Panc1 (cell line): ENCODE data around the gene FASTKD1. TPM values are rescaled to one million over a fixed set of nuclear protein-coding genes. Genes with fewer than 3 reads are reported as not detected.

Source experiments
- ATAC-seq: fragments of 200-7000 bp; cut with Tn5 transposase; 2 replicates; pipeline ENCODE4 v1.9.1; 2020; ENCODE audit warnings: mild to moderate bottlenecking, moderate library complexity
- Bru-seq: library from RNA; stranded (reverse); fragments of 400-500 nt; gene quantifications from one replicate; lab custom pipeline; 2021; lab: Mats Ljungman, UMichigan
- BruChase-seq, 2 experiments: library from RNA; stranded (reverse); fragments of 400-500 nt; gene quantifications; one replicate each; lab custom pipeline; 2021; lab: Mats Ljungman, UMichigan
- BruUV-seq: library from RNA; stranded (reverse); fragments of 400-500 nt; replicated peaks from 2 replicates; lab custom pipeline; 2021; lab: Mats Ljungman, UMichigan
- CTCF ChIA-PET: fragments of 300-600 bp; sonication (Branson Sonifier 250); formaldehyde crosslinking; loops from one replicate; lab custom pipeline; 2022; ENCODE audit warnings: antibody characterized with exemption; lab: Charles Lee
- POLR2A ChIA-PET: fragments of 300-600 bp; sonication (Branson Sonifier 250); formaldehyde crosslinking; loops from one replicate; lab custom pipeline; 2022; ENCODE audit warnings: antibody characterized with exemption; lab: Charles Lee
- DNase-seq: peaks from one replicate; pipeline ENCODE4 v3.0.0-alpha.2; 2010; ENCODE audit warnings: low read depth, low spot score
- H3K27ac ChIP-seq: 2 replicates; pipeline ENCODE4 v1.5.1; 2011; ENCODE audit warnings: mild to moderate bottlenecking, low read length, inconsistent platforms
- H3K27me3 ChIP-seq: fragments of 200-500 bp; sonication (Bioruptor generic); 2 replicates; pipeline ENCODE4 v1.6.0; 2014; ENCODE audit warnings: low read length, inconsistent platforms; ENCODE audit not compliant: control insufficient read depth, insufficient read depth
- H3K36me3 ChIP-seq: fragments of 200-500 bp; sonication (Bioruptor generic); 2 replicates; pipeline ENCODE4 v1.5.1; 2014; ENCODE audit warnings: inconsistent platforms, mild to moderate bottlenecking, low read length, moderate library complexity; ENCODE audit not compliant: control insufficient read depth, insufficient read depth
- H3K4me1 ChIP-seq: 2 replicates; pipeline ENCODE4 v1.5.1; 2011; ENCODE audit warnings: inconsistent platforms, mild to moderate bottlenecking, low read length, moderate library complexity; ENCODE audit not compliant: control insufficient read depth, insufficient read depth
- H3K4me3 ChIP-seq, 2 experiments: 2 replicates each; pipeline ENCODE4 v1.5.1; 2011 to 2012; ENCODE audit warnings: low read depth in 2 of 2, low read length in 2 of 2, mild to moderate bottlenecking in 2 of 2, inconsistent platforms in 1 of 2, moderate library complexity in 1 of 2
- H3K9me3 ChIP-seq: fragments of 200-500 bp; sonication (Bioruptor generic); 2 replicates; pipeline ENCODE4 v1.5.1; 2014; ENCODE audit warnings: low read depth, mild to moderate bottlenecking, inconsistent platforms, low read length, moderate library complexity; ENCODE audit not compliant: control insufficient read depth, insufficient read depth
- POLR2AphosphoS5 ChIP-seq: IDR thresholded peaks from 2 replicates; pipeline ENCODE4 v1.6.1; 2012; ENCODE audit warnings: mild to moderate bottlenecking, low read depth, low read length, moderate library complexity
- REST ChIP-seq, 2 experiments: IDR thresholded peaks; 2 replicates each; pipeline ENCODE4 v1.6.1; 2011 to 2012; ENCODE audit warnings: low read depth in 2 of 2, control low read depth in 1 of 2, low read length in 1 of 2, mild to moderate bottlenecking in 1 of 2, moderate library complexity in 1 of 2; ENCODE audit not compliant: insufficient read depth in 1 of 2
- SIN3A ChIP-seq: IDR thresholded peaks from 2 replicates; pipeline ENCODE4 v1.6.1; 2012; ENCODE audit warnings: low read depth, mild to moderate bottlenecking, low read length, moderate library complexity, borderline replicate concordance; ENCODE audit not compliant: insufficient read depth
- TCF7L2 ChIP-seq: IDR thresholded peaks from 2 replicates; pipeline ENCODE4 v1.6.1; 2011; ENCODE audit warnings: mild to moderate bottlenecking, low read depth, low read length, inconsistent platforms
- in situ Hi-C: cut with HindIII; loops from 2 replicates; pipeline ENCODE4 v1.10.0; 2016; ENCODE audit warnings: low sequenced_read_pairs, low pct_unique_long_range_greater_than_20kb
- intact Hi-C: fragments of 100-400 bp; cut with micrococcal nuclease; formaldehyde crosslinking; loops from one replicate; pipeline ENCODE4 v1.10.0; 2022; ENCODE audit not compliant: unreplicated experiment
- long read RNA-seq: library from polyadenylated mRNA; unstranded; transcript quantifications from one replicate; pipeline ENCODE4 v2.0.0, GENCODE V29; 2021; ENCODE audit not compliant: unreplicated experiment
- polyA plus RNA-seq: library from polyadenylated mRNA; unstranded; fragments of >200 nt; gene quantifications from one replicate; pipeline ENCODE4 v1.2.1, GENCODE V29; 2012; ENCODE audit warnings: missing spikeins; ENCODE audit not compliant: insufficient read length
- total RNA-seq: library from RNA; stranded (reverse); gene quantifications from one replicate; pipeline ENCODE4 v1.2.1, GENCODE V29; 2021; ENCODE audit not compliant: unreplicated experiment
- TF ChIP-seq, protein P1 (sequence below): fragments of 450-650 bp; IDR thresholded peaks from 2 replicates; pipeline ENCODE4 v1.5.1; 2017; ENCODE audit warnings: mild to moderate bottlenecking

FASTKD1 gene
- 37.2 TPM for total RNA-seq
- 13.3 TPM for polyA plus RNA-seq
- Bru-seq, nascent RNA: percentile 68 among the genes with signal in this experiment
- percentile 82 among the genes with signal in this experiment for BruChase-seq, experiment 1, labeled RNA remaining after a 2-hour chase
- BruChase-seq, experiment 2, labeled RNA remaining after a 6-hour chase: percentile 84 among the genes with signal in this experiment
- long read RNA-seq, transcript FASTKD1-204 (15 exons, 2,967 nt): major isoform, 20 of 62 reads
- long read RNA-seq, transcript FASTKD1-208 (3 exons, 541 nt): minor isoform, 5 of 62 reads
- long read RNA-seq, partial matches to known transcripts: 16 of 62 reads
- long read RNA-seq, other reads (novel, unspliced or antisense): 19 of 62 reads

- Histone ChIP-seq H3K4me1 (peaks cover 13% of the 10 kb centered on the region; the same call in 1 of the 2 replicates), H3K4me3 (peak within 1 kb of the TSS; percentile 87 to 91), H3K27me3 (no peaks in the 10 kb centered on the region), H3K36me3 (no peaks in the 10 kb centered on the region), H3K27ac (peak within 1 kb of the TSS; percentile 93), H3K9me3 (no peaks in the 10 kb centered on the region)
- DNase-seq (peak; percentile 77), ATAC-seq (peak; percentile 100)
- intact Hi-C loops (no loop called here), in situ Hi-C loops (no loop called here)
- BruUV-seq: TSS peak; percentile 79
- TF ChIP-seq, protein P1, sequence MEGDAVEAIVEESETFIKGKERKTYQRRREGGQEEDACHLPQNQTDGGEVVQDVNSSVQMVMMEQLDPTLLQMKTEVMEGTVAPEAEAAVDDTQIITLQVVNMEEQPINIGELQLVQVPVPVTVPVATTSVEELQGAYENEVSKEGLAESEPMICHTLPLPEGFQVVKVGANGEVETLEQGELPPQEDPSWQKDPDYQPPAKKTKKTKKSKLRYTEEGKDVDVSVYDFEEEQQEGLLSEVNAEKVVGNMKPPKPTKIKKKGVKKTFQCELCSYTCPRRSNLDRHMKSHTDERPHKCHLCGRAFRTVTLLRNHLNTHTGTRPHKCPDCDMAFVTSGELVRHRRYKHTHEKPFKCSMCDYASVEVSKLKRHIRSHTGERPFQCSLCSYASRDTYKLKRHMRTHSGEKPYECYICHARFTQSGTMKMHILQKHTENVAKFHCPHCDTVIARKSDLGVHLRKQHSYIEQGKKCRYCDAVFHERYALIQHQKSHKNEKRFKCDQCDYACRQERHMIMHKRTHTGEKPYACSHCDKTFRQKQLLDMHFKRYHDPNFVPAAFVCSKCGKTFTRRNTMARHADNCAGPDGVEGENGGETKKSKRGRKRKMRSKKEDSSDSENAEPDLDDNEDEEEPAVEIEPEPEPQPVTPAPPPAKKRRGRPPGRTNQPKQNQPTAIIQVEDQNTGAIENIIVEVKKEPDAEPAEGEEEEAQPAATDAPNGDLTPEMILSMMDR: no peak
- 0 out of 4 replicates have a peak, but pooled peaks of 1 of the 2 experiments have one; percentile 14 for TF ChIP-seq REST (IDR thresholded peaks at IDR 0.05; ENCODE audit: insufficient read depth in 1 of 2, low read depth in 2 of 2, low read length in 1 of 2)
- peak; percentile 70 for TF ChIP-seq POLR2AphosphoS5
- no peak for TF ChIP-seq SIN3A
- ChIA-PET POLR2A (interaction anchor here (0.5 to 1.2 kb wide), 2 partner anchors 116 to 171 kb away, joined by 3 to 8 read pairs; no protein-coding TSS in a partner anchor), CTCF (no interaction called here)
Measured at GRCh38 chr2:169573160-169573973, at the start of gene FASTKD1. FASTKD1 (minus strand) TSS chr2:169573865; CDS start chr2:169572029, 1,836 bp downstream.

- Histone ChIP-seq H3K27me3 (no peaks in the 10 kb centered on the region), H3K36me3 (peaks cover 12% of the 10 kb centered on the region; the same call in 1 of the 2 replicates), H3K4me3 (no peak overlapping the region), H3K27ac (no peak overlapping the region), H3K9me3 (no peaks in the 10 kb centered on the region), H3K4me1 (no peaks in the 10 kb centered on the region)
- POLR2A ChIA-PET: no interaction called here
- BruUV-seq: no TSS peak
- CTCF ChIA-PET: no interaction called here
- intact Hi-C loops: no loop called here
- TF ChIP-seq REST (IDR thresholded peaks at IDR 0.05; ENCODE audit: insufficient read depth in 1 of 2, low read depth in 2 of 2, low read length in 1 of 2) (no peak), SIN3A (no peak), TCF7L2 (no peak), POLR2AphosphoS5 (no peak)
- TF ChIP-seq, protein P1: no peak
- in situ Hi-C loops: no loop called here
- DNase-seq (no peak), ATAC-seq (no peak)
Measured at GRCh38 chr2:169623235-169623634, 49.6 kb upstream of the FASTKD1 start.
